ENCODE results near the gene LZTS3. TPM values are rescaled to one million over a fixed set of nuclear protein-coding genes. Genes with fewer than 3 reads are reported as not detected.
"Not testable (repeated sequence)": the region's sequence is repeated elsewhere in the genome, so short reads cannot be mapped to it uniquely, and the experiment has no call there.

LZTS3 gene
- total RNA-seq, 1 donor from 2014 or later: 0.84 TPM

DNA sequence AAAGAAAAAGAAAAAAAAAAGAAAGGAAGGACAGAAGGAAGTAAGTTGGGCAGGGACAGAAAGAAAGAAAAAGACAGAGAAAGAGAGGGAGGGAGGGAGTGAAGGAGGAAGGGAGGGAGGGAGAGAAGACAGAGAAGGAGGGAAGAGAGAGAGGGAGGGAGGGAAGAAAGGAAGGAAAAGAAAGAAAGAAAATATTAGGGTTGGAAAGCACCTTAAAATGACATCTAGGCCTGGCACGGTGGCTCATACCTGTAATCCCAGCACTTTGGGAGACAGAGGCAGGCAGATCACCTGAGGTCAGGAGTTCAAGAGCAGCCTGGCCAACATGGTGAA lies 46.9 kb downstream of the LZTS3 start:
- peaks cover 7% of the 10 kb centered on the region for H3K9me3 Mint-ChIP-seq
- H3K27me3 Mint-ChIP-seq: no peaks in the 10 kb centered on the region
- H3K27ac Mint-ChIP-seq: no peak overlapping the region
- H3K4me3 Mint-ChIP-seq: no peak overlapping the region
- ChIA-PET CTCF (no interaction called here), POLR2A (interaction anchor here (0.9 kb wide), 1 partner anchor 32 kb away, joined by 3 read pairs; no protein-coding TSS in a partner anchor)
- no peak for ATAC-seq (ENCODE audit: low read depth)
- H3K4me1 Mint-ChIP-seq: no peaks in the 10 kb centered on the region
- no peak for DNase-seq
- H3K36me3 Mint-ChIP-seq (ENCODE audit: low read depth): peaks cover 40% of the 10 kb centered on the region
- TF ChIP-seq, protein P1, sequence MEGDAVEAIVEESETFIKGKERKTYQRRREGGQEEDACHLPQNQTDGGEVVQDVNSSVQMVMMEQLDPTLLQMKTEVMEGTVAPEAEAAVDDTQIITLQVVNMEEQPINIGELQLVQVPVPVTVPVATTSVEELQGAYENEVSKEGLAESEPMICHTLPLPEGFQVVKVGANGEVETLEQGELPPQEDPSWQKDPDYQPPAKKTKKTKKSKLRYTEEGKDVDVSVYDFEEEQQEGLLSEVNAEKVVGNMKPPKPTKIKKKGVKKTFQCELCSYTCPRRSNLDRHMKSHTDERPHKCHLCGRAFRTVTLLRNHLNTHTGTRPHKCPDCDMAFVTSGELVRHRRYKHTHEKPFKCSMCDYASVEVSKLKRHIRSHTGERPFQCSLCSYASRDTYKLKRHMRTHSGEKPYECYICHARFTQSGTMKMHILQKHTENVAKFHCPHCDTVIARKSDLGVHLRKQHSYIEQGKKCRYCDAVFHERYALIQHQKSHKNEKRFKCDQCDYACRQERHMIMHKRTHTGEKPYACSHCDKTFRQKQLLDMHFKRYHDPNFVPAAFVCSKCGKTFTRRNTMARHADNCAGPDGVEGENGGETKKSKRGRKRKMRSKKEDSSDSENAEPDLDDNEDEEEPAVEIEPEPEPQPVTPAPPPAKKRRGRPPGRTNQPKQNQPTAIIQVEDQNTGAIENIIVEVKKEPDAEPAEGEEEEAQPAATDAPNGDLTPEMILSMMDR (IDR thresholded peaks at IDR 0.05): no peak
- intact Hi-C loops (cut with micrococcal nuclease): no loop called here

DNA sequence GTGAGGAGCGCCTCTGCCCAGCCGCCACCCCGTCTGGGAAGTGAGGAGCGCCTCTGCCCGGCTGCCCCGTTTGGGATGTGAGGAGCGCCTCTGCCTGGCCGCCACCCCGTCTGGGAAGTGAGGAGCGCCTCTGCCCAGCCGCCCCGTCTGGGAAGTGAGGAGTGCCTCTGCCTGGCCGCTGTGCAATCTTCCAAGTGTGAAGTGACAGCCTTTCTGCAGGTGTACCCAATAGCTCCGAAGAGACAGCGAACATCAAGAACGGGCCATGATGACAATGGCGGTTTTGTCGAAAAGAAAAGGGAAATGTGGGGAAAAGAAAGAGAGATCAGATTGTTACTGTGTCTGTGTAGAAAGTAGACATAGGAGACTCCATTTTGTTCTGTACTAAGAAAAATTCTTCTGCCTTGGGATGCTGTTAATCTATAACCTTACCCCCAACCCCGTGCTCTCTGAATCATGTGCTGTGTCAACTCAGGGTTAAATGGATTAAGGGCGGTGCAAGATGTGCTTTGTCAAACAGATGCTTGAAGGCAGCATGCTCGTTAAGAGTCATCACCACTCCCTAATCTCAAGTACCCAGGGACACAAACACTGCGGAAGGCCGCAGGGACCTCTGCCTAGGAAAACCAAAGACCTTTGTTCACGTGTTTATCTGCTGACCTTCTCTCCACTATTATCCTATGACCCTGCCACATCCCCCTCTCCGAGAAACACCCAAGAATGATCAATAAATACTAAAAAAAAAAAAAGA lies 47.4 kb downstream of the LZTS3 start:
- CTCF ChIA-PET, H3K27ac Mint-ChIP-seq: not testable (repeated sequence)
- H3K36me3 Mint-ChIP-seq (ENCODE audit: low read depth): peaks cover 46% of the 10 kb centered on the region

GRCh38 chr20:3124773-3125560 lies 48.4 kb downstream of the LZTS3 start:
- H3K4me1 Mint-ChIP-seq; CTCF ChIA-PET; H3K27ac Mint-ChIP-seq; H3K9me3 Mint-ChIP-seq; DNase-seq; POLR2A ChIA-PET; H3K27me3 Mint-ChIP-seq; H3K4me3 Mint-ChIP-seq; intact Hi-C loops (cut with micrococcal nuclease); ATAC-seq (ENCODE audit: low read depth): not testable (repeated sequence)
- H3K36me3 Mint-ChIP-seq (ENCODE audit: low read depth): peaks cover 49% of the 10 kb centered on the region

More for the DNA sequence above, 47.4 kb downstream of the LZTS3 start:
- intact Hi-C loops (cut with micrococcal nuclease); H3K27me3 Mint-ChIP-seq; H3K4me1 Mint-ChIP-seq; POLR2A ChIA-PET; H3K4me3 Mint-ChIP-seq; ATAC-seq (ENCODE audit: low read depth); DNase-seq; H3K9me3 Mint-ChIP-seq: not testable (repeated sequence)

DNA sequence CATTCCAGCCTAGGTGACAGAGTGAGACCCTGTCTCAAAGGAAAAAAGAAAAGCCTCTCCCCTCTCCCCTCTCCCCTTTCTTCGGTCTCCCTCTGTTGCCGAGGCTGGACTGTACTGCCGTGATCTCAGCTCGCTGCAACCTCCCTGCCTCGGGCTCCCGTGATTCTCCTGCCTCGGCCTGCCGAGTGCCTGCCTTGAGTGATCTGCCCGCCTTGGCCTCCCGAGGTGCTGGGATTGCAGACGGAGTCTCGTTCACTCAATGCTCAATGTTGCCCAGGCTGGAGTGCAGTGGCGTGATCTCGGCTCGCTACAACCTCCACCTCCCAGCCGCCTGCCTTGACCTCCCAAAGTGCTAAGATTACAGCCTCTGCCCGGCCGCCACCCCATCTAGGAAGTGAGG lies 49.2 kb downstream of the LZTS3 start:
- not testable (repeated sequence) for H3K27me3 Mint-ChIP-seq

DNA sequence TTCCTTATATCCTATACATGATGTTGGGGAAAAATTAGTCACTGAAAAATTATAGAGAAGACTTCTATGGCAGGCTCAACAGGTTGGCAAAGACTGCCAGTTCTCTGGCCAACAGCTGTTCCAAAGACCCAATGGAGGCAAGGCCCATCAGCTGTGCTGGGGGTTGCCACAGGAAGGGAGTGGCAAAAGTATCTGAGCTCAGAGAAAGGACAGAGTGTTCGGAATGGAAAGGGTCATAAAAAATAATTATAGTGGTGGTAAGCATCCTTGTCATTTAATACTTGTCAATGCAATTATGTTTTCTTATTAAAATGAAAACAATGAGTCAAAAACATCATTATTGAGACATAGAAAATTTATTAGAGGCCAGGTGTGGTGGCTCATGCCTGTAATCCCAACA lies 49.8 kb downstream of the LZTS3 start:
- H3K4me3 Mint-ChIP-seq: no peak overlapping the region
- TF ChIP-seq, protein P1 (IDR thresholded peaks at IDR 0.05): no peak
- no peak for DNase-seq
- intact Hi-C loops (cut with micrococcal nuclease): no loop called here
- peaks cover 55% of the 10 kb centered on the region for H3K36me3 Mint-ChIP-seq (ENCODE audit: low read depth)
- CTCF ChIA-PET: no interaction called here
- no peaks in the 10 kb centered on the region for H3K27me3 Mint-ChIP-seq
- peak overlapping the region; percentile 66 for H3K27ac Mint-ChIP-seq
- H3K9me3 Mint-ChIP-seq: peaks cover 7% of the 10 kb centered on the region
- POLR2A ChIA-PET: no interaction called here
- H3K4me1 Mint-ChIP-seq: peaks cover 4% of the 10 kb centered on the region
- ATAC-seq (ENCODE audit: low read depth): no peak

More for the DNA sequence above, 49.2 kb downstream of the LZTS3 start:
- H3K4me3 Mint-ChIP-seq; H3K27ac Mint-ChIP-seq; CTCF ChIA-PET; ATAC-seq (ENCODE audit: low read depth); POLR2A ChIA-PET; H3K4me1 Mint-ChIP-seq; intact Hi-C loops (cut with micrococcal nuclease); H3K9me3 Mint-ChIP-seq; DNase-seq: not testable (repeated sequence)
- H3K36me3 Mint-ChIP-seq (ENCODE audit: low read depth): peaks cover 55% of the 10 kb centered on the region

DNA sequence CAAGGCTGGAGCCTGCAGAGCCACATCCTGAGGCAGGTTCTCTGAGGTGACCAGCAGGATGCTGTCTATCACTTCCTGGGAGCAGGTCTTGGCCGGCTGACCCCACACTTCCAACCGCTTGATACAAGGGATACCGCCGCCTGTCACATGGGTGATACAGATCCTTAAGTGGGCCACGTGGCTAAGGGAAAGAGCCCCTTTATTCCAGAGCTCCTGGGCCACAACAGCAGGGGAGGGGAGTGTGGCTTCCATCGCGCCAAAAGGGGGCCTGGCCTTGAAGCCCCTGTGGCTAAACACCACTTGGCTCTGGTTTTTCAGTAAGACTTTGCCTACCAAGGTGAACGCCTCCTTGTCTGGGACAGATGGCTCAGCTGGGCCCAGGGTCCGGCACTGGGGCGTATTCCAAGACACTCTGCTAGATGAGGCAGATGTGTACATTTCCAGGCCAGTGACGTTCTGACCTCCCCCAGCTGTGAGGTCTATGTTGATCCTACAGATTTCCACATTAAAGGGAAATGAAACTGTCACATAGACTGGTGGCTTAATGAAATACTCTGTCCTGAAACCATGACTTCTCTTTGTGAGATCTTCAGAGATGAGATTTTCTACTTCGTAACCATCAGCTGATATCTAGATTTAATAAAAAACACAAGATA lies 51.3 kb downstream of the LZTS3 start:
- intact Hi-C loops (cut with micrococcal nuclease): no loop called here
- Mint-ChIP-seq H3K4me3 (no peak overlapping the region), H3K4me1 (peaks cover 6% of the 10 kb centered on the region), H3K27ac (no peak overlapping the region), H3K27me3 (no peaks in the 10 kb centered on the region), H3K9me3 (peaks cover 7% of the 10 kb centered on the region), H3K36me3 (ENCODE audit: low read depth) (peaks cover 55% of the 10 kb centered on the region)
- TF ChIP-seq, protein P1 (IDR thresholded peaks at IDR 0.05): no peak
- CTCF ChIA-PET: no interaction called here
- POLR2A ChIA-PET: no interaction called here
- ATAC-seq (ENCODE audit: low read depth) (no peak), DNase-seq (no peak)
